NCI-H82 treated with DMSO at 0.1 percent for 48 hours (cell line): ENCODE data around the gene DHX29.

Experiments used
- DNase-seq: peaks from one replicate; lab custom pipeline; 2025; ENCODE audit not compliant: unreplicated experiment; lab: John Stamatoyannopoulos, UW

Gene DHX29, protein sequence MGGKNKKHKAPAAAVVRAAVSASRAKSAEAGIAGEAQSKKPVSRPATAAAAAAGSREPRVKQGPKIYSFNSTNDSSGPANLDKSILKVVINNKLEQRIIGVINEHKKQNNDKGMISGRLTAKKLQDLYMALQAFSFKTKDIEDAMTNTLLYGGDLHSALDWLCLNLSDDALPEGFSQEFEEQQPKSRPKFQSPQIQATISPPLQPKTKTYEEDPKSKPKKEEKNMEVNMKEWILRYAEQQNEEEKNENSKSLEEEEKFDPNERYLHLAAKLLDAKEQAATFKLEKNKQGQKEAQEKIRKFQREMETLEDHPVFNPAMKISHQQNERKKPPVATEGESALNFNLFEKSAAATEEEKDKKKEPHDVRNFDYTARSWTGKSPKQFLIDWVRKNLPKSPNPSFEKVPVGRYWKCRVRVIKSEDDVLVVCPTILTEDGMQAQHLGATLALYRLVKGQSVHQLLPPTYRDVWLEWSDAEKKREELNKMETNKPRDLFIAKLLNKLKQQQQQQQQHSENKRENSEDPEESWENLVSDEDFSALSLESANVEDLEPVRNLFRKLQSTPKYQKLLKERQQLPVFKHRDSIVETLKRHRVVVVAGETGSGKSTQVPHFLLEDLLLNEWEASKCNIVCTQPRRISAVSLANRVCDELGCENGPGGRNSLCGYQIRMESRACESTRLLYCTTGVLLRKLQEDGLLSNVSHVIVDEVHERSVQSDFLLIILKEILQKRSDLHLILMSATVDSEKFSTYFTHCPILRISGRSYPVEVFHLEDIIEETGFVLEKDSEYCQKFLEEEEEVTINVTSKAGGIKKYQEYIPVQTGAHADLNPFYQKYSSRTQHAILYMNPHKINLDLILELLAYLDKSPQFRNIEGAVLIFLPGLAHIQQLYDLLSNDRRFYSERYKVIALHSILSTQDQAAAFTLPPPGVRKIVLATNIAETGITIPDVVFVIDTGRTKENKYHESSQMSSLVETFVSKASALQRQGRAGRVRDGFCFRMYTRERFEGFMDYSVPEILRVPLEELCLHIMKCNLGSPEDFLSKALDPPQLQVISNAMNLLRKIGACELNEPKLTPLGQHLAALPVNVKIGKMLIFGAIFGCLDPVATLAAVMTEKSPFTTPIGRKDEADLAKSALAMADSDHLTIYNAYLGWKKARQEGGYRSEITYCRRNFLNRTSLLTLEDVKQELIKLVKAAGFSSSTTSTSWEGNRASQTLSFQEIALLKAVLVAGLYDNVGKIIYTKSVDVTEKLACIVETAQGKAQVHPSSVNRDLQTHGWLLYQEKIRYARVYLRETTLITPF (N-terminal part only)

DNA sequence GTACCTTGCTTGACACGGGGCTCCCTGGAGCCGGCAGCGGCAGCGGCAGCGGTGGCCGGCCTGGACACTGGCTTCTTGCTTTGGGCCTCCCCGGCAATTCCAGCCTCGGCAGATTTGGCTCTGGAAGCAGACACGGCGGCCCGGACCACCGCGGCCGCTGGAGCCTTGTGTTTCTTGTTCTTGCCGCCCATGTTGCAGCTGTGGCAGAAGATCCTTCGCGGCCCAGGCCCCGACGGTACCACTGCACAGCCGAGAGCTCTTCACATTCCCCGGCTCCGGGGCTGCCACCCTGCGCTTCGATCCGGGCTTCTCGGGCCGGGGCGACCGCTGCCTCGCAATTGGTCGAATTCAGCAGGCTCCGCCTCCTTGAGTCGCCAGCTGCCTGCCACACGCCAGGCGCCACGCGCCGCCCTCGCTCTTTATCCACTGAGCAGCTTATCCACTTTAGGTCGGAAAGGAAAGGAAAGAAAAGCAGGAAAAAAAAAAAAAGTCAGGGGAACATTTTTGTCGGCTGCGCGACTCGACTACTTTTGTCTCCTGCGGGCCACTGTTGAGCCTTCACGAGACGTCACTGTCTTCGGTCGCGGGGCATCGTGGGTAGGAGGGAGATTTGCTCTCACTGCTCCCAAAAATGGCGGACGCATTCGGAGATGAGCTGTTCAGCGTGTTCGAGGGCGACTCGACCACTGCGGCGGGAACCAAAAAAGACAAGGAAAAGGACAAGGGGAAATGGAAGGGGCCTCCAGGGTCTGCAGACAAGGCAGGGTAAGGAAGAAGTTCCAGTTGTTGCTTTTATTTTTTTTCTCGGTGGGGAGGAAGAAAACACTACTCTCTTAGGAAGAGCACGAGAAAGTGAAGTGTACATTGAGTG, at the start of gene DHX29, which contains the start of gene MTREX:
Gene DHX29 (minus strand): TSS at position 312 of the 871 bp plus-strand sequence. CDS start 121 bp downstream, at position 191.
Gene MTREX (plus strand): TSS at position 607 of the 871 bp plus-strand sequence. CDS start 25 bp downstream, at position 632.
- peak; percentile 68 for DNase-seq

DNA sequence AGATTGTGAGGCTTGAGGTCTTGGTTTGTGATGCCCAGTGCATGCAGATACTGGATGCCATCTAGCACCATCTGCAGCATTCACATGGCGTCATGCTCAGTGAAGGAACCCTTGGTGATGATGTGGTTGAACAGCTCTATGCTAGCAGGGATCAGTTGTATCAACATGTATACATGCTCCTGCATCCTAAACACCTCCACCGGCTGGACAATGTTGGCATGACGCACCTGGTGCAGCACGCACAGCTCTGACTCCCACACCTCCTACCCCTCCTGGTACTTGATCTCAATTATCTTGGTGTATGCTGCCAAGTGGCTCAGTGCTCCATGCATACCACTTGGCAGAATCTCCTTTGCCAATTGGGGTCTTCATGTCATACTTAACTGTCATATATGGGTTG, 49.4 kb upstream of the DHX29 start:
- DNase-seq, result no peak

DNA sequence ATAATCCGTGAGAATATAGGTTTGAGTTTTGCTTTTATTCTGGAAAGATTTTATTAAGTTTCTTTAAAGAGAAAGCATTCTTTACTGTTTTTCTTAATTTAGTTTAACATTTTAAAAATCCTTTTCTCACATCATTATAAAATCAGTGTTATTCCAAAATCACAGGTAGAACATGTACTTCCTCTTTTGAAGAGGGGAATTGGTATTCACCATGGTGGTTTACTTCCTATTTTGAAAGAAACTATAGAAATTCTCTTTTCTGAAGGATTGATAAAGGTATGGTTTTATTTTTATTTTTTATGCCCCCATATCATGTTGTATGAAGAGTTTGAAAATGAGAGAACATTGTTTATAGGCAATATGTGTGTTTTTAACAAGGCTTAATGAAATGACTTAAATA, 43.3 kb upstream of the DHX29 start:
- DNase-seq, result no peak

DNA sequence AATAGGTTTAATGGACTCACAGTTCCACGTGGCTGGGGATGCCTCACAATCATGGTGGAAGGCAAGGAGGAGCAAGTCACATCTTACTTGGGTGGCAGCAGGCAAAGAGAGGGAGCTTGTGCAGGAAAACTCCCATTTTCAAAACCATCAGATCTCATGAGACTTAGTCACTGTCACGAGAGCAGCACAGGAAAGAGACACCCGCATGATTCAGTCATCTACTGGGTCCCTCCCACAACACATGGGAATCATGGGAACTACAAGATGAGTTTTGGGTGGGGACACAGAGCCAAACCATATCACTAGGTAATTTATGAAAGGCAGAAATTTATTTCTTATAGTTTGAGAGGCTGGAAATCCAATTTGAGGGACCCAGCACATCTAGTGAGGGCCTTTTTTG, 40.3 kb upstream of the DHX29 start:
- DNase-seq, result no peak

DNA sequence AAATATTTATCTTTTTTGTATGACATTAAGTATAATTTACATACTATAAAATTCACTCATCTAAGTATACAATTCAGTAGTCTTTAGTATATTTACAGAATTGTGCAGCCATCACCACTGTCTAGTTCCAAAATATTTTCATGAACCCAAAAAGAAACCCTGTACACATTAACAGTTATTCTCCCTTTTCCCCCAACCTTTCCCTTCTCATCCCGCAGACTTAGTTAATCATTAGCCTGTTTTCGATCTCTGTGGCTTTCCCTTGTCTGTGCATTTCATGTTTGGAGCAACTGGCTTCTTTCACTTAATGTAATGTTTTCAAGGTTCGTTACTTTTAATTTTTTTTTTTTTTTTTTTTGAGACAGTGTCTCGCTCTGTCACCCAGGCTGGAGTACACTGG, 37.8 kb upstream of the DHX29 start:
- no peak for DNase-seq

DNA sequence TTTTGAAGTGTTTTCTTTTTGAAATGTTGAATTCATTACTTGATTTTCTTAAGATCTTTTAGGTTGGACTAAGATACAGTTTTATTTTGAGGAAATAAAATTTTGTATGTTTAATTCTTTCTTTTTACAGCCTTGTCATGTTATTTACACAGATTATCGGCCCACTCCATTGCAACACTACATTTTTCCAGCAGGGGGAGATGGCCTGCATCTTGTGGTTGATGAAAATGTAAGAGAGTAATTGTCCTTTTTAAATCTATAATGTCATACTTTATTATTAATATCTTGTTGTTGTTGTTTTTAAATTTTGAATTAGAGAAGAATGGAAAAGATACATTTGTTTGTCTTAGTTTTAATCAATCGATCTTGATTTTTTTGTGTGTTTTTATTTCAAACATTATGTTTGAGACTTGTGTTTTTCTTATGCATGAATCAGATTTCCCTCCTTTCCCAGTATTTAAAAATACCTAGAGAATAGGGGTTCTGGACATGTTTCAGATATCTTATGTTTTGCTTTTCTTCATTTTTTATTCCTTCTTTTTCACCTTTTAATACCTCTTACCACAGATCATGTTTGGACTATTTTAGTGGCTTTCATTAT, 37.0 kb upstream of the DHX29 start:
- no peak for DNase-seq

DNA sequence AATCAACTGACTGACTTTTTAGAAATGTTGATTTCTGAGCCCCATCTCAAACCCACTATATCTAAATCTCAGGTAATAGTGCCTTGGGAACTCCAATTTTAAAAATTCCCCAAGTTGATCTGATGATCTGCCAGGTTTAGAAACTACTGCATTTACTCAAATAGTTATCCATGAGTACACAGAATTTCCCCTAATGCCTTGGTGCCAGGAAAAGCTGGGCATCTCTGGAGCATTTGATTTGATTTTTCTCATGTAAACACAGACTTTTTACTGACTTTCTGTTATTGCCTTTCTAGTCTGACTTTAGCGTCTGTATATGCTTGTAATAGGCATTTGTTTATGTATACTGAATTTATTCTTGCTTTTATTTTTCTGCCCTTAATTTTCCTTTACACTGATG, 36.1 kb upstream of the DHX29 start:
- no peak for DNase-seq

DNA sequence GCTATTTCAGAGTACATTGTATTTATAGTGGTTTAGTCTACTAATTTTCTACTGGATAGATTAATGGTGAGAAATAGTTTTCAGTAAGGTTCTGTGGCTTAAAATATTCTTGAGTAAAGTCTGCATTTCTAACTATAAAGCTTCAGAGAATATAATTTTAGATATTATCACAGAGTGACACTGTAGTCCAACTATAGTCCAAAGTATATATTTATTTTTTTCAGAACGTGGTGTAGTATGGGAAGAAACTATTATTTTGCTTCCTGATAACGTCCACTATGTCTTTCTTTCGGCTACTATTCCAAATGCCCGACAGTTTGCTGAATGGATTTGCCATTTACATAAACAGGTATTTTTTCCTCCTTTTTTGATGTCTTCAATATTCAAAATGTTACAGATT, 35.6 kb upstream of the DHX29 start:
- no peak for DNase-seq

DNA sequence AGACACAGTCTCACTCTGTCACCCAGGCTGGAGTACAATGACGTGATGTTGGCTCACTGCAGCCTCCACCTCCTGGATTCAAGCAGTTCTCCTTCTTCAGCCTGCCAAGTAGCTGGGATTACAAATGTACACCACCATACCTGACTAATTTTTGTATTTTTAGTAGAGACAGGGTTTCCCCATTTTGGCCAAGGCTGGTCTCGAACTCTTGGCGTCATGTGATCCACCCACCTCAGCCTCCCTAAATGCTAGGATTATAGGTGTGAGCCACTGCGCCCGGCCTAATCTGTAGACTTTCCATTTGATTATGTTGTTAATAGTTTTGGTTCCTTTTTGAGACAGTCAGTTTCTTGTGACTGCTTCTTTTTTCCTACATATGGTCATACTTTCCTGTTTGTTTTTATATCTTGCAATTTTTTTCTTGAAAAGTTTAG, 31.3 kb upstream of the DHX29 start:
- DNase-seq, result no peak

DNA sequence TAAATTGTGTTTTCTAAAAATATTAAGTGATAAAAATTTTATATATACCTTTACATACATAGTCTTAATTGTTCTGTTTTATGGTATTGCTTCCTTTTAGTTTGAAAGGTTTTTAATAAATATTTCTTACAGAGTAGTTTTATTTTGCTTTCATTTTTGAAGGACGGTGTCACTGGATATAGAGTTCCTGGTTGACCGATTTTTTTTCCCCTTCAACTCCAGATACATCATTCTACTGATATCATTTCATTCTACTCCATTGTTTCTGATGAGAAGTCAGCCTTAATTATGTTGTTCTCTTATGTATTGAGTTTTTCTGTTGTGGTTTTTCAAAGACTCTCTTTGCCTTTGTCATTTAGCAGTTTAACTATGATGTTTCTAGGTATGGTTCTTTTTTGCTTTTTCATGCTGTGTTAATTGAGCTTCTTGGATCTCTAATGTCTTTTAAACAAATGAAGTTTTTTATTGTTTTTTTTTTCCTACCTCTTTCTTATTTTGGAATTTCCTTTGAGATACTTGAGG, 30.7 kb upstream of the DHX29 start:
- no peak for DNase-seq

DNA sequence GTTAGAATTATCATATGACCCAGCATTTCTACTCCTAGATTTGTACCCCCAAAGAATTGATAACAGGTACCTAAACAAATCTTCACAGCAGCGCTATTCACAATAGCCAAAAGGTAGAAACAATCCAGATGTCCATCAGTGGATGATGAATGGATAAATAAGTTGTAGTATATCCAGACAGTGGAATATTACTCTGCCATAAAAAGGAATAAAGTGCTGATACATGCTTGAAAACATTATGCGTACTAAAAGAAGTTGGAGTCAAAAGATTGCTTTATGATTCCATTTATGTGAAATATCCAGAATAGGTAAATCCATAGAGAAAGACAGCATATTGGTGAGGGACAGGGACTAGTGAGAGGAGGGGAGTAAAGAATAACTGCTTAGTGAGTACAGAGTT, 26.3 kb upstream of the DHX29 start:
- no peak for DNase-seq

DNA sequence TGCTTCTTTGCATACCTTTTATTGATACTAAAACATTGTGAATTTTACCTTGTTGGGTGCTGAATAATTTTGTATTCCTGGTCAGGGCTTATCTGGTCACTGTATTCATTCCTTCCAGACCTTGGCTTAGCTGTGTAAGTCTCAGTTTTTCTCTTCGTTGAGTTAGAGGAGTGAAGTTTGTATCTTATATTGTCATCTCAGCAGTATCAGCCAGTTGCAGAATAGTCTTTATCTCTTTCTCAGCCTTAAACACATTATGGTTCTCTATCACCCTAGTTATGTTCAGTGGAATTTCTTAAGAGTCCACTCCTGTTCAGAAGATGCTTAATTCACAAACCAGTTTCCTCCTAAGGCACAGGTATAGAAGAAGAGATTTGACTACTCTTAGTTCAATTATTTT, 25.5 kb upstream of the DHX29 start:
- DNase-seq, result no peak

DNA sequence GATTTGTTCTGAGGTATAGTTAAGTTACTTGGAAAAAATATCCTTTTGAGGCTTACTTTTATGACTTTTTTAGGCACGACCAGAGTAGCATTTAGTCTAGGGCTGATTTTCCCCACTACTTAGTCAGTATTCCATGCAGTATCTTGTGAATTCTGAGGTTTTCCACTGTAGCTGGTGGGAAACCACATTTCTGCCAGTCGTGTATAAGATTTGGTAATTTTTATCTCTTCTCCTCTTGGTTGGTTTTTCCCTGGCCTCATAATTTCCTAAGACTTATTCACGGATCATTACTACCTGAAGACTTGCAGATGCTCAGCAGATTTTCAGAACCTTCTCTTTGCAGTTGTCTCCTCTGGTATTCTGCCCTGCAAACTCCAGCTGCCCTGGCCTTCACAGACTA, 23.8 kb upstream of the DHX29 start:
- no peak for DNase-seq

DNA sequence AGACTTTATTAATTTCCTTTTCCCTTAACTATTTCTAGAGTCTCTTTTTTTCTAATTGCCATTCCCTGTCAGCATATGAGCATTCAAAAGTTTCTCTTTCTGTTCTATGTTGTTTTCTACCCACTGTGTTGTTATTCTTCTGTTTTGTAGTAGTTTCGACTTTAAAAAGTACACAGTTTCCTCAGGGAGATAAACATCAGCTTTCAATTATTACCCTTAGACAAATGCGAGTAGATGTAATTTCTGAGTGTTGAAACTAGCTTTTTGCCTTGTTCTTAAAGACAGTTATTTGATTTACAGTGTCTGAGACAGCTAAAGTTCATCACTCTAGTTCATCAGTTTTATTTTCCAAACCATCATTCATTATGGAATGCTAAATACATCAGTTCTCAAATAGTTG, 19.8 kb upstream of the DHX29 start:
- DNase-seq, result no peak

DNA sequence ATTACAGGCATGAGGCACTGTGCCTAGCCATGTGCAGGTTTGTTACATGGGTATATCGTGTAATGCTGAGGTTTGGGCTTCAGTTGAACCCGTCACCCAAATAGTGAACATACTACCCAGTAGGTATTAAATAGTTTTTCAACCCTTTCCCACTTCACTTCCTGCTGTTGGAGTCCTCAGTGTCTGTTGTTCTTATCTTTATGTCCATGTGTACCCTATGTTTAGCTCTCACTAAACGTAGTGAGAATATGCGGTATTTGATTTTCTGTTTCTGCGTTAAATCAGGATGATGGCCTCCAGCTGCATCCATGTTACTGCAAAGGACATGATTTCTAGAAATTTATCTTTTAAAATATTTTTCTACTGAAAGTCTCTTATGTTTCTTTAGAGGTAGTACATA, 18.1 kb upstream of the DHX29 start:
- DNase-seq, result no peak

DNA sequence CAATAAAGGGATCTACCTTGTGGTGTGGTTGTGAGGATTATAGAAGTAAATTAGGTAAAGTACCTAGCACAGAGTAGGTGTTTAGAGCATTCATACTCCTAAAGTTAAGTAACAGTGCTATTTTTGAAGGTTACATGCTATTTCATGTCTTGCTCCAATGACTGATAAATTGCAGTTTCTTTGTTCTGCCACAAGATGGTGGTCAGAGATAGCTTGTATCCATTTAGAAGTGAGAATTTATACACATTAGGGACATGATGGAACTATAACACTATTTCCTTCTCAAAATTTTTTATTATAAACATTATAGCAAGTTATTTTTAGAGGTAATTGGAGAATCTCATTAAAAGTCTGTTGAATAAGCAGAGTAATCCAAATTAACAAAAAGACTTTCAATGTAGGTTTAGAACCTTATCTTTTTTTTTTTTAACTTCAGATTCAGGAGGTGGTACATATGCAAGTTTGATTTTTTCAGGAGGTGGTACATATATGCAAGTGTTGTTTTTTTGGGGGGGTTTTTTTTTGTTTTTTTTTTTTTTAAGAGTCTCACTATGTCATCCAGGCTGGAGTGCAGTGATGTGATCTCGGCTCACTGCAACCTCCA, 17.4 kb upstream of the DHX29 start:
- DNase-seq, result no peak

DNA sequence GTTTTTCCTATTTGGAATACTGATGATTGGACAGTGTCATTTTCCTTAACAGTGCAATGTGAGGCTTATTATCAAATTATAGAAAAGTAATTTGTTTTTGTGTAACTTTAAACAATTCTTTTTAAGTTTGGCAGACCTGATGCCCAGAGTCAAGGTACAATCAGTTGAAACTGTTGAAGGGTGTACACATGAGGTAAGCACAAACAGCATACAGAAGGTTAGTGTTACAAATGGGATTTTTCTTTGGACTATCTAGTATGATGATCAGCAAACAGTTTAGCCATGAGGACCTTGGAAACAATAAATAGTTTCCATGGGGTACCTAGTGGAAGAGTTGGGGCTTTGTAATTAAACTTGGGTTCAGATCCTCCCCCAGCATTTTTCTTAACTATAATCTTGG, 16.5 kb upstream of the DHX29 start:
- DNase-seq, result no peak

DNA sequence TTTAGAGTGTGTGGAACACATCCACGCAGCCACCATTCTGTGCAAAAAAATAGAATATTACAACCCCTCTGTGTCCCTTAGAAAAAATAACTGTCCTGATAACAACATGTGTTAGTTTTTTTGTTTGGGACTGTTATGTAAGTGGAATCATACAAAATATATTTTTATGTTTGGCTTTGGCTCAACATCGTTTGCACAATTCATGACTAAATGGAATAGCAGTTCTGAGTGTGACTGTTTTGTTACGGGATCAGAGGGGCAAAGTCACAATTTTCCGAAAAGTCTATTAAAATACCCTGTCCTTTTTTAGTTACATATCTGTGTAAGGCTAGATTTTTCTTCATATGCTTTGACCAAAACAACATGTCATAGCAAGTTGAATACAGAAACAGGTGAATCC, 13.1 kb upstream of the DHX29 start:
- DNase-seq, result no peak

DNA sequence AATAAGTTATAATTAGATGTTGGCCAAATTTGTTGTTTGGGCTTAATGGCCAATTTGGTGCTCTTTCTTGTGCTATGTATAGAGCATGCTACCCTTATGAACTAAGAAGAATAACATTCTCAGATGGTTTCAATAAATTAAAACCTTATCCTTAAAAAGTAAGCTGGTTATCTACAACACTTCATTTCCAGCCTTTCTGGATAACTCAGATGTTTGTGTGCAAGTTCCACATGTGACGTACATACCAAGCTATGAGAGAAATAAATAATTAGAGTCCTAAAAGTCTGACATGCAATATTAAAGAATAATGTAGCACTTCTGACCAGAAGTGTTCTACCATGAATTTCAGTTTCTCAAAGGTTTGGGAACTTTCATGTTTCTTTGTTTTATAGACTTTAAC, 12.0 kb upstream of the DHX29 start:
- DNase-seq, result no peak
